H9 (cell line): ENCODE results near the gene MAN1A1. TPM values are rescaled to one million over a fixed set of nuclear protein-coding genes. Genes with fewer than 3 reads are reported as not detected.

ENCODE experiments used
- DNase-seq: peaks from one replicate; pipeline ENCODE4 v3.0.0-alpha.2; 2017
- H2AFZ ChIP-seq: one replicate; pipeline ENCODE4 v1.6.1; 2013; ENCODE audit warnings: mild to moderate bottlenecking, low read length, control low read depth, moderate library complexity
- H2AK5ac ChIP-seq: 2 replicates; pipeline ENCODE4 v1.6.1; 2013; ENCODE audit warnings: low read length, control low read depth, mixed read lengths; ENCODE audit not compliant: insufficient read length
- H2BK120ac ChIP-seq: one replicate; pipeline ENCODE4 v1.6.1; 2013; ENCODE audit warnings: low read depth, mild to moderate bottlenecking, low read length, control low read depth, inconsistent platforms; ENCODE audit not compliant: poor library complexity, severe bottlenecking
- H2BK12ac ChIP-seq: 2 replicates; pipeline ENCODE4 v1.6.1; 2013; ENCODE audit warnings: low read length, control low read depth, mixed read lengths, low read depth; ENCODE audit not compliant: insufficient read length
- H2BK15ac ChIP-seq: 2 replicates; pipeline ENCODE4 v1.6.1; 2013; ENCODE audit warnings: low read depth, low read length, control low read depth
- H2BK20ac ChIP-seq: one replicate; pipeline ENCODE4 v1.6.1; 2013; ENCODE audit warnings: low read depth, mild to moderate bottlenecking, low read length, control low read depth, inconsistent platforms; ENCODE audit not compliant: poor library complexity, severe bottlenecking
- H2BK5ac ChIP-seq: 2 replicates; pipeline ENCODE4 v1.6.1; 2013; ENCODE audit warnings: low read length, control low read depth, mixed read lengths; ENCODE audit not compliant: insufficient read length
- H3K14ac ChIP-seq: 2 replicates; pipeline ENCODE4 v1.6.1; 2013; ENCODE audit warnings: low read length, control low read depth; ENCODE audit not compliant: insufficient read depth
- H3K18ac ChIP-seq: 2 replicates; pipeline ENCODE4 v1.6.1; 2013; ENCODE audit warnings: low read depth, mild to moderate bottlenecking, mixed read lengths, low read length, control low read depth; ENCODE audit not compliant: insufficient read length
- H3K23ac ChIP-seq: 2 replicates; pipeline ENCODE4 v1.6.1; 2013; ENCODE audit warnings: low read length, control low read depth, mixed read lengths, low read depth; ENCODE audit not compliant: insufficient read length
- H3K23me2 ChIP-seq: 2 replicates; pipeline ENCODE4 v1.6.1; 2013; ENCODE audit warnings: low read depth, mild to moderate bottlenecking, mixed read lengths, low read length, control low read depth; ENCODE audit not compliant: insufficient read length, poor library complexity, severe bottlenecking
- H3K27ac ChIP-seq: 2 replicates; pipeline ENCODE4 v1.5.1; 2013; ENCODE audit warnings: low read length, control low read depth, mixed read lengths, low read depth; ENCODE audit not compliant: insufficient read length
- H3K27me3 ChIP-seq: 2 replicates; pipeline ENCODE4 v1.6.1; 2013; ENCODE audit warnings: low read length, control low read depth, inconsistent platforms; ENCODE audit not compliant: insufficient read depth
- H3K4ac ChIP-seq: 2 replicates; pipeline ENCODE4 v1.6.1; 2013; ENCODE audit warnings: low read depth, mild to moderate bottlenecking, control low read depth, inconsistent platforms, low read length, moderate library complexity
- H3K4me1 ChIP-seq: 2 replicates; pipeline ENCODE4 v1.6.1; 2013; ENCODE audit warnings: low read length, control low read depth, inconsistent platforms; ENCODE audit not compliant: insufficient read depth
- H3K4me2 ChIP-seq: 2 replicates; pipeline ENCODE4 v1.6.1; 2013; ENCODE audit warnings: low read length, control low read depth, mixed read lengths; ENCODE audit not compliant: insufficient read length, insufficient read depth
- H3K56ac ChIP-seq: 2 replicates; pipeline ENCODE4 v1.6.1; 2013; ENCODE audit warnings: low read depth, mild to moderate bottlenecking, mixed read lengths, low read length, control low read depth; ENCODE audit not compliant: insufficient read length
- H3K79me1 ChIP-seq: 2 replicates; pipeline ENCODE4 v1.6.1; 2013; ENCODE audit warnings: low read depth, mild to moderate bottlenecking, moderate library complexity, low read length, control low read depth, inconsistent platforms; ENCODE audit not compliant: insufficient read depth, poor library complexity, severe bottlenecking
- H3K79me2 ChIP-seq: 2 replicates; pipeline ENCODE4 v1.6.1; 2013; ENCODE audit warnings: low read length, control low read depth, inconsistent platforms; ENCODE audit not compliant: insufficient read depth
- H3K9ac ChIP-seq: 2 replicates; pipeline ENCODE4 v1.6.1; 2013; ENCODE audit warnings: low read length, control low read depth, mixed read lengths; ENCODE audit not compliant: insufficient read length; ENCODE audit errors: extremely low read depth
- H3K9me3 ChIP-seq: one replicate; pipeline ENCODE4 v1.6.1; 2013; ENCODE audit warnings: low read depth, low read length, inconsistent platforms; ENCODE audit not compliant: control insufficient read depth
- H3T11ph ChIP-seq: one replicate; pipeline ENCODE4 v1.6.1; 2013; ENCODE audit warnings: mild to moderate bottlenecking, low read length, control low read depth, inconsistent platforms
- H4K20me1 ChIP-seq: one replicate; pipeline ENCODE4 v1.6.1; 2013; ENCODE audit not compliant: control insufficient read depth, insufficient read length, insufficient read depth
- H4K5ac ChIP-seq: 2 replicates; pipeline ENCODE4 v1.6.1; 2013; ENCODE audit warnings: low read depth, mild to moderate bottlenecking, mixed read lengths, low read length, control low read depth; ENCODE audit not compliant: insufficient read length
- H4K8ac ChIP-seq: replicated peaks from 2 replicates; pipeline ENCODE4 v1.6.1; 2013; ENCODE audit warnings: low read length, control low read depth, mixed read lengths, low read depth; ENCODE audit not compliant: insufficient read length
- H4K91ac ChIP-seq: 2 replicates; pipeline ENCODE4 v1.6.1; 2013; ENCODE audit warnings: low read depth, mild to moderate bottlenecking, moderate library complexity, mixed read lengths, low read length, control low read depth; ENCODE audit not compliant: insufficient read length
- H3K27ac Mint-ChIP-seq, 3 experiments: 2 replicates in 2 of 3; 3 replicates in 1 of 3; pipeline ENCODE4 v1.8.0; 2020 to 2021; ENCODE audit warnings: mixed read lengths in 3 of 3, mild to moderate bottlenecking in 1 of 3, moderate library complexity in 1 of 3
- H3K27me3 Mint-ChIP-seq: 2 replicates; pipeline ENCODE4 v1.8.0; 2021; ENCODE audit warnings: low read depth, mild to moderate bottlenecking, moderate library complexity, mixed read lengths
- H3K36me3 Mint-ChIP-seq, 3 experiments: 2 replicates in 2 of 3; 3 replicates in 1 of 3; pipeline ENCODE4 v1.8.0; 2020 to 2021; ENCODE audit warnings: low read depth in 3 of 3, mixed read lengths in 3 of 3; ENCODE audit not compliant: insufficient read depth in 1 of 3
- H3K4me1 Mint-ChIP-seq, 2 experiments: 2 replicates each; pipeline ENCODE4 v1.8.0; 2020; ENCODE audit warnings: mixed read lengths in 2 of 2
- H3K4me3 Mint-ChIP-seq, 2 experiments: 2 replicates in 1 of 2; 3 replicates in 1 of 2; pipeline ENCODE4 v1.8.0; 2020 to 2021; ENCODE audit warnings: mild to moderate bottlenecking in 2 of 2, mixed read lengths in 2 of 2, moderate library complexity in 1 of 2
- H3K9me3 Mint-ChIP-seq, 2 experiments: 2 replicates in 1 of 2; 3 replicates in 1 of 2; pipeline ENCODE4 v1.8.0; 2020; ENCODE audit warnings: mild to moderate bottlenecking in 2 of 2, mixed read lengths in 2 of 2, moderate library complexity in 1 of 2
- WGBS: extraction: QIAGEN DNeasy Blood & Tissue Kit; methylation state at CpG from one replicate; pipeline ENCODE4 v1.1.7; 2013; ENCODE audit warnings: missing lambda C conversion rate, low lambda C conversion rate, mixed read lengths; ENCODE audit not compliant: insufficient read length; ENCODE audit errors: extremely low coverage; 5-methylcytosine and 5-hydroxymethylcytosine counted together
- total RNA-seq: library from RNA; stranded (reverse); gene quantifications from 2 replicates; pipeline ENCODE4 v1.2.1, GENCODE V29; 2021
- TF ChIP-seq, protein P1 (sequence below): fragments of 200-600 bp; sonication (generic); conservative IDR thresholded peaks from 3 replicates; pipeline ENCODE4 v1.8.0; 2021; ENCODE audit warnings: antibody characterized with exemption, mild to moderate bottlenecking

The MAN1A1 gene
- total RNA-seq, 1 experiment from 2014 or later = 1.6 TPM

GRCh38 chr6:119360262-119360915, 10.8 kb upstream of the MAN1A1 start:
- no peaks in the 10 kb centered on the region for H4K20me1 ChIP-seq
- H2BK5ac ChIP-seq = no peak overlapping the region
- Mint-ChIP-seq H3K4me3 (no peak overlapping the region), H3K27me3 (no peaks in the 10 kb centered on the region), H3K27ac (no peak overlapping the region), H3K4me1 (no peaks in the 10 kb centered on the region), H3K36me3 (no peaks in the 10 kb centered on the region), H3K9me3 (no peaks in the 10 kb centered on the region; a peak in 1 of 5 replicates)
- no peak overlapping the region for H4K91ac ChIP-seq
- H3K9me3 ChIP-seq = no peaks in the 10 kb centered on the region
- no peak overlapping the region for H3K18ac ChIP-seq
- H2BK20ac ChIP-seq = no peak overlapping the region
- H3K23me2 ChIP-seq = no peaks in the 10 kb centered on the region
- TF ChIP-seq, protein P1, sequence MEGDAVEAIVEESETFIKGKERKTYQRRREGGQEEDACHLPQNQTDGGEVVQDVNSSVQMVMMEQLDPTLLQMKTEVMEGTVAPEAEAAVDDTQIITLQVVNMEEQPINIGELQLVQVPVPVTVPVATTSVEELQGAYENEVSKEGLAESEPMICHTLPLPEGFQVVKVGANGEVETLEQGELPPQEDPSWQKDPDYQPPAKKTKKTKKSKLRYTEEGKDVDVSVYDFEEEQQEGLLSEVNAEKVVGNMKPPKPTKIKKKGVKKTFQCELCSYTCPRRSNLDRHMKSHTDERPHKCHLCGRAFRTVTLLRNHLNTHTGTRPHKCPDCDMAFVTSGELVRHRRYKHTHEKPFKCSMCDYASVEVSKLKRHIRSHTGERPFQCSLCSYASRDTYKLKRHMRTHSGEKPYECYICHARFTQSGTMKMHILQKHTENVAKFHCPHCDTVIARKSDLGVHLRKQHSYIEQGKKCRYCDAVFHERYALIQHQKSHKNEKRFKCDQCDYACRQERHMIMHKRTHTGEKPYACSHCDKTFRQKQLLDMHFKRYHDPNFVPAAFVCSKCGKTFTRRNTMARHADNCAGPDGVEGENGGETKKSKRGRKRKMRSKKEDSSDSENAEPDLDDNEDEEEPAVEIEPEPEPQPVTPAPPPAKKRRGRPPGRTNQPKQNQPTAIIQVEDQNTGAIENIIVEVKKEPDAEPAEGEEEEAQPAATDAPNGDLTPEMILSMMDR = no peak
- H3K9ac ChIP-seq = no peak overlapping the region
- H3K14ac ChIP-seq = no peak overlapping the region
- no peak overlapping the region for H2BK12ac ChIP-seq
- no CpG with 5 or more reads among the region's 4 CpGs for WGBS
- no peak overlapping the region for H2AFZ ChIP-seq
- H3K23ac ChIP-seq = no peak overlapping the region
- no peak overlapping the region for H3K56ac ChIP-seq
- H3K4ac ChIP-seq = no peak overlapping the region
- H3K27me3 ChIP-seq = no peaks in the 10 kb centered on the region
- no peaks in the 10 kb centered on the region for H3K4me1 ChIP-seq
- no peak for DNase-seq
- H2BK120ac ChIP-seq = no peak overlapping the region
- no peak overlapping the region for H2AK5ac ChIP-seq
- H3K4me2 ChIP-seq = no peak overlapping the region
- no peak overlapping the region for H2BK15ac ChIP-seq
- no peaks in the 10 kb centered on the region for H3K79me1 ChIP-seq
- H3K79me2 ChIP-seq = no peaks in the 10 kb centered on the region
- no peak overlapping the region for H3T11ph ChIP-seq
- no peak overlapping the region for H4K5ac ChIP-seq
- no peak overlapping the region for H4K8ac ChIP-seq
- H3K27ac ChIP-seq = no peak overlapping the region
